HG02943 (cell line): ENCODE data around the gene DDX10.

Experiments used
- ATAC-seq: cut with Tn5 transposase; IDR thresholded peaks from one replicate; pipeline ENCODE4 v1.9.1; 2021; ENCODE audit warnings: mild to moderate bottlenecking, low read depth, moderate library complexity; ENCODE audit not compliant: unreplicated experiment

DDX10 gene

GRCh38 chr11:108891909-108892511 is 227.1 kb downstream of the DDX10 start:
- ATAC-seq: no peak

DNA sequence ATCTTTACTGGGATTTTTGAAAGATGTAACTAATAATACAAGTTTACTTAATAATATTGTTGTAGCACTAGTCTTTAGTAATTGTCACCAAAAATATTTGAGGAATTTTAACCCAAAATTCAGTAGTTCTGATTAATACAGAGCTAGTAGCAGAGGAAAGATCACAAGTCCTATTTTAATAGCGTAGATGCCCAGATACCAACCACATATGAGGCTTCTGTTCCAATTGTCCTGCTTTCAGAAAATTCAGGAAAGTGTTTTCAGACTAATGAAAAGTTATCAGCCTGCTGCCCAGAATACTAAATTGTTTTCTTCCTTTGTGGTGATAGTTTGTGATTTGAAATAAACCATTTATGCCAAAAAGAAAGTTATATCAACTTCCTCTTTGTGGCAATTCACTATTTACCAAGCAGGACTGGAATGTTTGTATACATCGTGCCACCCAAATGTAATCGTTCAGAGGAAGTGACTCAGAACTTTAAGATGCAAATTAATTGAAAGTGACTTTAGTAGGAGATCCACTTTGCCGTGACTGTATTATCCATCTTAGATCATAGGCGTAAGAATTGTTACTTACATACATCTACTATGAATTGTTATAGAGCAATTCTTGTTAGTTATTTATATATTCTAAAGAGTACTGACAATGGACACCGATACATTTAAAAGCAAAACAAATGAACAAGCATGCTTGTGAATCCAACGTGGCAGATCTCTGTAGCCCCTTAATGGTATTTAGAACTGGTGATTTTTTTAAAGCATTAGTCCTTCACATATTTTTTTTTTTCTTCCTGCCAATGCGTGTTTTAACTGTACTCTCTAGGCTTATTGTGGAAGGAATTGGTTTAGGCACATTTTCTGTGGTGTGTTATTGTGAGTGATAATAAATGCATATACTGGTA is 231.0 kb downstream of the DDX10 start:
- ATAC-seq: no peak

DNA sequence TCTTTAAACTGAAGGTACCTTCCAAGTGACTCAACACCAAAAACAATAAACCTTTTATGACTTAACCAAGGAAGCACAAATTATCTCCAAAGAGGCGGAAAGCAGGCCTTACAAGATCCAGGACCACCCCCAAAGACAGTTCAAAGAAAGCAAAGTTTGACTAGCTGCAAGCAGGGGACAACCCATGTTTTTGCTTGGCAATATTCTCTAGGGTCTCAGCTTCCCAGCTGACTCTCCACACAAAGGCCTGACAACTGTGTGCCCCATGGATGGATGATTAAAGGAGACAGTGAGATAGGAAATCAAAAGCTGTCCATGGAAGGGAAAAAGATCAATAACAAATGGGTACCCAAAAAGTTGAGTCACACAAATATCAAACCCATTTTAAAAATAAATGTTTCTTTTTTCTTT is 232.2 kb downstream of the DDX10 start:
- no peak for ATAC-seq

DNA sequence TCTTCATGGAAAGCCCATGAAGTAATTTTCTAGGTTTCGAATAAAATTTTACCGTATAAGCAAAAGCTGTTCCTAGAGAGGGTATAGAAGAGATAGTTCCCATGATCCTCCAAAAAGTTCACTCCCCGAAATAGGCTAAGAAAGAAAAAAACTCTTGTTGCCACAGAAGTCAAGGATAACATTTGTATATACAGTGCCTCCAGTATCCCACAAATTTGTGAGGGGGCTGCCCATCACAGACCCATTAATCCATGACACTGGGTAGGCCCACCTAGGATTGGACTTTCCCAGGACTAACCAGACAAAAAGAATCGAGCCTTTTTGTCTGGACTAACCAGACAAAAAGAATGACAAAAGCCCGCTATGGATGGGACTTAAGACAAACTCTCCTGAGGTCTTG is 233.0 kb downstream of the DDX10 start:
- ATAC-seq: no peak

GRCh38 chr11:108901359-108901758 is 236.5 kb downstream of the DDX10 start:
- ATAC-seq: no peak

- ATAC-seq: no peak
These were observed 237.2 kb downstream of the DDX10 start for GRCh38 chr11:108902027-108902469.

GRCh38 chr11:108904480-108904879 is 239.6 kb downstream of the DDX10 start:
- ATAC-seq: no peak

GRCh38 chr11:108906329-108906728 is 241.5 kb downstream of the DDX10 start:
- ATAC-seq: no peak

- ATAC-seq: no peak
These were observed 242.0 kb downstream of the DDX10 start for GRCh38 chr11:108906826-108907225.

GRCh38 chr11:108909041-108909440 is 244.2 kb downstream of the DDX10 start:
- ATAC-seq: no peak

- ATAC-seq: no peak
These were observed 245.1 kb downstream of the DDX10 start for GRCh38 chr11:108909921-108910320.

- no peak for ATAC-seq
These were observed 247.7 kb downstream of the DDX10 start for GRCh38 chr11:108912581-108912980.

GRCh38 chr11:108913204-108913603 is 248.3 kb downstream of the DDX10 start:
- no peak for ATAC-seq

DNA sequence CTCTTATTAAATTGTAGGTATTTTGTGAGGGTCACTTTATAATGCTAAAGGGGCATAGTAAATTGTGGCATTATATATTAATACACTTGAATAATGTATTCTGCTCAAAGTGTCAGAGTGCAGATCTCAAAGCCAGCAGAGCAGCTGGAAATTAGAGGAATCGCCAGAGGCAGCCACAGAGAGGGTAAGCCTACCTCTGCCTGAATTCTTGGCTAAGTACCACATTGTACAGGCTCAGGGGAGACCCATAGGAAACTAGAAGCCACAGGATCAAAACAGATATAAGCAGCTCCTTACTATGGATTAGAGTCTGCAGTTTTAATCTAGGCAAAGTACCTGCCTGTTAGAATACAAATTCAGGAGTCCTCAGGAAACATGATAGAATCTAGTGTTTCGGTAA is 249.3 kb downstream of the DDX10 start:
- no peak for ATAC-seq

- ATAC-seq: no peak
These were observed 250.1 kb downstream of the DDX10 start for GRCh38 chr11:108914981-108915380.

DNA sequence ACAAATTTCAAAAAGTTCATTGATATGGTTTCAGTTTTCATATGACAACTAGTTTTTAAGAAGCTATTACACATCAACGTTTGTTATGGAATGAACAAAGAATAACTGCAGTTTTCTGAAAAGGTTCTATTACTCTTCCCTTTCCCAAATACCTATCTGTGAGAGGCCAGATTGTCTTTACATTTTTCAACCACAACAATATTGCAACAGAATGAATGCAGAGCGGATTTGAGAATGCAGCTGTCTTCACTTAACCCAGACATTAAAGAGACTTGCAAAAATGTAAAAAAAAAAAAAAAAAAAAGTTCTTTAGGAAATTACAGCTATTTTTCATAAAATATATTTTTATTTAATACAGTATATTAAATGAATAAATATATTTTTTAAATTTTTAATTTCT is 250.8 kb downstream of the DDX10 start:
- ATAC-seq: no peak

DNA sequence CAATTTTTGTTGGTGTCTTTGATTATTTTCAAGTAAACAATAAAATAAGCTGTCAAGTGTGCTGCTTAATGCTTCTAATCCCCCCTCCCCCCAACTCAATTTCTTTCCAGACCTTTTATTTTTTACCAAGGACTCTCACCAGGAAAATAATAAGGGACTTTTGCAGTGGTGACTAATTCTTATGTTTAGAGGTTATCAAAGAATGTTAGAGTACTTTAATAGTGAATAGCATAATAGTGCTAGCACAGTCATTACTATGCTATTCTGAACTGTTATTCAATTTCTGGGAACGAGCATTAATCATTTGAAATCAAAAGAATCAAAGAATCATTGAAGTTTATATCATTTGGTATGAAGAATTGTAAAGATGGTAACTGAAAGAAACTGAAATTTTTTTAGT is 251.4 kb downstream of the DDX10 start:
- ATAC-seq: no peak

GRCh38 chr11:108916935-108917334 is 252.1 kb downstream of the DDX10 start:
- no peak for ATAC-seq

- ATAC-seq: no peak
These were observed 256.3 kb downstream of the DDX10 start for GRCh38 chr11:108921211-108921610.

GRCh38 chr11:108922241-108922640 is 257.4 kb downstream of the DDX10 start:
- no peak for ATAC-seq

GRCh38 chr11:108923413-108923812 is 258.5 kb downstream of the DDX10 start:
- no peak for ATAC-seq
